Non-pigmented ciliary epithelial cell (primary cell): ENCODE data around the gene RPTOR.
"Not testable (repeated sequence)": the region's sequence is repeated elsewhere in the genome, so short reads cannot be mapped to it uniquely, and the experiment has no call there.

Source experiments
- DNase-seq: peaks from one replicate; pipeline ENCODE4 v3.0.0-alpha.2; 2010; ENCODE audit warnings: low read depth

Gene RPTOR

DNA sequence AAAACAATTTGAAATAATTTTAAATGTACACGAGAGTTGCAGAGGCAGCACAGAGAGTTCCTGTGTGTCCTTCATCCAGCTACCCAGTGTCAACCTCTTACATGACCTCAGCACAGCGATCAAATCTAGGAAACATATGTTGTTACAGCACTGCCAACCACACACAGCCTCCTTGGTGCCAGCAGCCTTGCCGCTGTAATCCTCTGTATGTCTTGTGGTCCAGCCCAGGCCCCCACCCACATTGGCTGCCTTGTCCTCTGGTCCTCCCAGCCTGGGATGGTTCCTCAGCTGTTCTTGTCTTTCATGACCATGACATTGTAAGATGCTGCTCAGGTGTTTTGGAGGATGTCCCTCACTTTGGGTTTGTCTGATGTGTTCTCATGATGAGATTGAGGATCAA lies 178.0 kb downstream of the RPTOR start:
- no peak for DNase-seq

DNA sequence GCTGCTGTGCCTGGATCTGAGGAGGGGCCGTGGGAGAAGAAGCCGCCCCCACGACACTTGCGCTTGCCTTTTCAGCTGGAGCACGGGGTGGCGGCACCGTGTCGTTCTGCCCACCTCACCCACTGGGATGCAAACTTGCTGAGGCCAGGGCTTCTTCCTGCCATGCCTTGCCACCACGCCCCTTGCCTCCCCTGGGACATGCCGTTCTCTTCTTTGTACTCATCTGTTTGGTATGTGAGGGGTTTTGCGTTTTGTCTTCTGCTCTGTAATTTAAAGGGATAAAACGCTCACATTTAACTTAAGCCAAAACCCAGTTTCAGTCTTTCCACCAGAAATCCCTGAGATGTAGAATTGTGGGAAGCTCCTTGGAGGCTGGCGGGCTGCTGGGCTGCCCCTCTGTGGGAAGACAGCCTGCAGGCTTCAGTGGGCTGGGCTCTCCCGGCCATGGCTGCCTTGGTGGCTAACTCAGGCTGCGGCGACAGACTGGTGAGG lies 180.2 kb downstream of the RPTOR start:
- DNase-seq: peak; percentile 32

DNA sequence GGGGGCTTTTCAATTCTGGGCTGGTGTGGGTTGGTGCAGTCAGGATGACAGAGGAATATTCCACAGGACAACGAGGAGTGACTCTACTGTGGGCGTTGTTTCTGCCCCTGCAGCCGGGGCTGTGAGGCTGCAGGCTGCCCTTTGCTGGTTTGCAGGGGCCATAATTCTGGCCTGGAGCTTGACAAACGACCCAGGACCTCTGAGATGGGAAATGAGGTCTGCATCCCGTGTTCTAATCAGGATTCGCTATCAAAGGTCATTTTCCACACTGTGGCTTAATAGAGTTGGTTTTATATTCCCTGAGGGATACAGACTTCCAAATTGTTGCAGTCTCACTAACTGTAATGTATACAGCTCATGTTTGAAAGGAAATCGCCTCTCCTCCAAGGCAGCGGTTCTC lies 180.9 kb downstream of the RPTOR start:
- no peak for DNase-seq

DNA sequence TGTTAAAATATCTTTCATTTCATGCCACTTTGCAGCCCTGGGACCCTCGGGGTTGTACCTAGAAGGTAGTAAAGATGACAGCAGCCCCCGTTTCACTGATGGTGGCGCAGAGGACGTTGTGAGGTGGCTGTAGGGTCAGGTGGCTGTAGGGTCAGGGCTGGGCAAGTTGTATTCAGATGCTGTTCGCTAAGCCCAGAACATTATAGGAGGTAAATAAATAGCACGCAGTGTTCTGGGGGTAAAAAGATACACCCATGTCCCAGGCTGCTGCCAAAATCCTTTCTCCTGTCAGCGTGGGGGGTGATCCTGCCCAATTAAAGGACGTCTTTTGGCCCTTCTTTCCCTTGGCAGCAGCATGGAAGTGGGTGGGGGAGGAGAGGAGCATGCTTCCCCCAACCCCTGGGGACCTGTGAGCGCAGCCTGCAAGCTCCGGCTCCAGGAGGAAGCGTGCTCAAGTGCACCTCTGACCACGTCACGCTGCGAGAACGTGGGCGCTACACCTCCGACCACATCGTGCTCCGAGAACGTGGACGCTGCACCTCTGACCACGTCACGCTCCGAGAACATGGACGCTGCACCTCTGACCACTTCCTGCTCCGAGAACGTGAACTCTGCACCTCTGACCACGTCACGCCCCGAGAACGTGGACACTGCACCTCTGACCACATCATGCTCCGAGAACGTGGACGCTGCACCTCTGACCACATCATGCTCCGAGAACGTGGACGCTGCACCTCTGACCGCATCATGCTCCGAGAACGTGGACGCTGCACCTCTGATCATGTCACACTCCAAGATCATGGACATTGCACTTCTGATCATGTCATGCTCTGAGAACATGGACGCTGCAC lies 182.1 kb downstream of the RPTOR start:
- DNase-seq: no peak

DNA sequence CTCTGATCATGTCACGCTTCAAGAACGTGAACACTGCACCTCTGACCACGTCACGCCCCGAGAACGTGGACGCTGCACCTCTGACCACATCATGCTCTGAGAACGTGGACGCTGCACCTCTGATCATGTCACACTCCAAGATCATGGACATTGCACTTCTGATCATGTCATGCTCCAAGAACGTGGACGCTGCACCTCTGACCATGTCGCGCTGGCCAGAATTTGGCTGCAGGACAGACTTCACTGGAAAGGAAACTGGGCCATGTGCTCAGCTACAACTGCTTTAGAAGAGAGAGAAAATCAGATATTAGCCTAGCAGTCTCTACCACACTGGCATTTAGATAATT lies 182.7 kb downstream of the RPTOR start:
- no peak for DNase-seq

DNA sequence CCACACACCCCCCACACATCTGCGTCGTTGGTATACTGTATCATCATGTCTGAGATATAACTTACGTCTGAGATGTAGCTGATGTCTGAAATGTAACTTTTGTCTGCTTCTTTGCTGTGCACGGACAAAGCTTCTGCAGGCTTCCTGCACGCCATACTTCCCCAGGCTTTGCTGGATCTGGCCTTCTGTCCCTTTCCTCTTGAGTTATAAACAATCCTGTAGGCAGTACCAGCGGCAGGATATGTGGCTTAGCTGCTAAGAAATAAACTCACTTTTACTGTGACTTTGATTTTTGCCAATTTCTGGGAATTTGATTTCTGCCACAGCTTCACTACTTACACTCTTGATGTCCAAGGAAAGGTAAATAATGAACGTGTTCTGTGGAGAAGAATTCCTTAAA lies 184.4 kb downstream of the RPTOR start:
- DNase-seq: no peak

DNA sequence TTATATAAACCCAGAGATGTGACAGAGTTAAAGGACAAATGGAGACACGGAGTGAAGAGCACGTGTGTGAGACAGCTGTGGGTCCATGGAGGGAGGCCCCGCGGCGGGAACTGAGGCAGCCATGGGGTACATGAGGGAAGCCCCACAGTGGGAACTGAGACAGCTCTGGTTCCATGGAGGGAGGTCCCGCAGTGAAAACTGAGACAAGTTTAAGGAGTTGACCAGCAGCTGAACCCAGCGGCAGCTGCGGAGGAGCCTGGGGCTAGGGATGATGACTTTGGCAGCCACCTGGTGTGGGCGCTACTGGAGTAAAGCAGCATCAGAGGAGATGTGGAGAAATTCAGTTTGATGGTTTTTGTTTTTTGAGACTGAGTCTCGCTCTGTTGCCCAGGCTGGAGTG lies 185.1 kb downstream of the RPTOR start:
- no peak for DNase-seq

DNA sequence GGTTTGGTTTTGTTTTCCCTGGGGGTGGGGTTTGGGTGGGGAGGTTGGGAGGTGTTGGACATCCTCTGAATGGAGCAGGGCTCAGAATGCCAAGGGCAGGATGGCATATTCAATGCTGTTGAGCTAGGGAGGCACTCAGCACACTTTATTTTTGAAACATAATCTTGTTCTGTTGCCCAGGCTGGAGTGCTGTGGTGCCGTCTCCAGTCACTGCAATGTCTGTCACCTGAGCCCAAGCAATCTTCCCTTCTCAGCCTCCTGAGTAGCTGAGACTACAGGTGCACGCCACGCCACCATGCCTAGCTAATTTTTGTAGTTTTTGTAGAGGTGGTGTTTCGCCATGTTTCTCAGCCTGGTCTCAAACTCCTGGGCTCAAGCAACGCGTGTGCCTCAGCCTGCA lies 186.1 kb downstream of the RPTOR start:
- DNase-seq: no peak

DNA sequence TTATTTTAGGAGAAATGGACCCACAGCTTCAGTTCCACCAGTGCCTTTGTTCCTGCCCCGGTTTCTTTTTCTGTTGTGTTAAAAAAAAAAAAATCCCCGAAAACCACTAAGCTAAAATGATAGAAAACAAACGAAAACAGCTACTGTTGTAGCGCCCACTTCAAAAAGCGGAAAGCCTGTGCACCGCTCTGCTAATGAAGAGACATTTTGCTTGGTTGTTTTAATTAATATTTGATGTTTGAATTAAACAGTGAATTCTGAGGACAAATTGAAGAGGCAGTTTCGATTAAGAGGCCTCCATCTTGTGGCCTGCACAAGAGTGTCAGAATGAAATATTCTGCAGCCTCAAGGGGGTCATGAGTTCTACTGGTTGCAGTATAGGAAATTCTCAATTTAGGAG lies 186.7 kb downstream of the RPTOR start:
- no peak for DNase-seq

DNA sequence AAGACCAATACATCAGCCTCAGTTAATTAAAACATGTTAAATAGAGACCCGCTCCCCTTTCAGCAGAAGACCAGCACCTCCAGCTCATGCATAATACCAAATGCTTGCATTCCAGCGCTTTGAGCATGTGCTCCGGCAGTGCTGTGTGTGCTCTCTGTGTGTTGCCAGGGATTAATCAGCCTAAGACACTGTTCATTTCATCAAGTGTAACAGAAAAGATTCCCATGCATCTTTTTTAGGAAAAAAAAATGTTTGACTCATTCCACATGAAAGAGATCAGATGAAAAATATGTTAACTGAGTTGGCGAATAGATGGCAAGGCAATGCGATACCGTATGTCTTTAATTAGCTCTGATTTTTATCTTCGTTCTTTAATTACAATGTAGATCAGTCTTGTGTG lies 187.6 kb downstream of the RPTOR start:
- peak; percentile 53 for DNase-seq

DNA sequence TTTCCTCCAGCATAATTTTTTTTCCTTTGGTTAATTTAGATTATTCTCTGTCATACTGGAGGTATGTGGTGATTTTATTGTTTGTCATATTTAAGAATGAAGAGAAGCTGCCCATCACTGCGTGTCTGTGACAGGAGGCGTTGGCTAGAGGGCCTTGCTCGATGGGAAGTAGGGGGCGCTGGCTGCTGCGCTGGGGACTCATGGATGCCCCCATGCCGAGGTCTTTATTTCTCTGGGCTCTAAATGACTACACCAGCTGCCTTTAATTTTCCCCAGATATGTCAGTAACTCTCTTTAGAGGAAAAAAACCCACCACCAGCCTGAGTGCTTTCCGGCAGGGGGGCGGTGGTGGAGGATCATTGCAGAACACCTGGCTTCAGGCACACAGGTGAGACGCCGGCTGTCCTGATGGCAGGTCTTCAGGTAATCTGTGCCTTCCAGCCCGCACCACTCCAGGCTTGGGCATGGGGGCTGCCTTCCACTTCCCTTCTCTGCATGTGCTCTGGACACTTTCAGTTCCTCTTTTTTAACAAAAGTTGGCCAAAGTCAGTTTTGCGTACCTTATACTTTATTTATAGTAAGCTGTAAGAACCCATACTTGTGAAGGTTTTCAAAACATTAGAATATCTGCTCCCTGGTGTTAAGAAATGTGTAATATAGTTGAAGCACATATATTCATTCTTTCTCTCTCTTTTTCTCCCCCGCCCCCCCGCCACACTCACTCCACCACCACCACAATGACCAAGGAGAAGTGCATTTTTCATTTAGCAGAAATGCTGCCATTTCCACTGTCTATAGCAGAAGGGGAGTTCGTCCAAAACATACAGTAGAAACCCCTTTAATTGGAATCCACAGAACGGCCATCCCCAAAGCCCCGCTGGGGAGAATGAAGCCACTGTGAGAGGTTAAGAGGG lies 192.7 kb downstream of the RPTOR start:
- DNase-seq: no peak

DNA sequence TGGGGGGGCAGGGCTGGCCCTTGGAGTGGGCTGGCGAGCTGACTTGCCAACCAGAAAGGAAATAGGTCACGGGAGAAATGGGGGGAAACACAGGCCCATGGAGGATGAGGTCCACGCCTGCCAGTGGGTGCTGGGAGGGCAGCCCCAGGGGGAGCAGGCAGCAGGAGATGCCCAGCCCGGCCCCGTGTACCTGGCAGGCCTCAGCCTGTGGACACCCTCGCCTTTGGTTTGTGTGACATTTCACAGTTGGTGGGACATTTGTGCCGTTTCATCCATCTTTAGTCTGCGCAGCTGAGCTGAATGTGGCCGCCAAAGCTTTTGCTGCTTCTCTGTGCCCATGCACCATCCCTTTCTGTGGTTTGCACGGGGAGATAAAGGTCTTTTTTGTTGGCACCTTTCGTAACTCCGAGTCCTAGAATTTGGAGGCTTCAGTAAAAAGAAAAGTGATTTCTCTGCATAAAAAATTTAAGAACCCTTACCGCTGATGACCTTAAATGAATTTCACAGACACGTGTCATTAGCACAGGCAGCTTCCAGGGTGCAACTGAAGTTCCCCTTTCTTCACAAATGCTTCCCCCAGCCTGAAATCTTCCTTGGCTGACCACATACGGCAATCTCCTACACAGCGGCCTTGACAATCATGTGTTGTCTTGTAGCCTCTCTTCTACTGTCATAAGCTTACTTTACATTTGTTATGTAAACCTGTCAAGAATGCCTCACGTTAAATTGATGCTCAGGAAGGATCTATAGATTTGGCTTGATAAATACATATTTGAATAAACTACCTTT lies 193.6 kb downstream of the RPTOR start:
- DNase-seq: no peak

DNA sequence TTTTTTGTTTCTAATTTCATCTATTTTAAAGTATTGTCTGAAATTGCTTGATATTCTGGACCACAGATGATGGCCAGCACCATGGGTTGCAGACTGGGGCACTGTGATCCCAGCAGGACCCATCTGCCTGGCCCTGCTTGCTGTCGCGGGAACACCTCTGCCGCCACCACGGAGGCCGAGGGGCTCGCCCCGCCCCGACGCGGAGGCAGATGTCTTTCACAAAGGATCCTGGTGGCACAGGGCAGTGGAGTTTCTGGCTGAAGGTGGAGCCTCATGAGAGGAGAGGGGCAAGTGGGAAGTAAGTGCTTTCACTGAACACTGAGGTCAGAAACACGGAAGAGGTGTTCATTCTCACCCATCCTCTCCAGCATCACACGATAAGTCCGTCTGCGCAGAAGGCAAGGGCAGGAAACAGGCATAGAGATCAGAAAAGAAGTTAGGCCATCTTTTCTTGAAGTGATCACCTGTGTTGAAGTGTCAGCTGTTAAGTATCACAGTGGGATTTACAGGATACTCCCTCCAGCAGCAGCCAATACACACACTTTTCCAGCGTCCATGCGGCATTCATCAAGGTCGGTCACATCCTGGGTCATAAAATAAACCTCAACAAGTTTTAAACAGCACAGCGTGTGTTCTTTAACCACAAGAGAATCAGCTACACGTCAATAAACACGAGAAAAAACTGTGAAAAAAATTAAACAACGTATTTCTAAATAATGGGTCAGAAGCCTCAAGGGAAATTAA lies 194.5 kb downstream of the RPTOR start:
- no peak for DNase-seq

DNA sequence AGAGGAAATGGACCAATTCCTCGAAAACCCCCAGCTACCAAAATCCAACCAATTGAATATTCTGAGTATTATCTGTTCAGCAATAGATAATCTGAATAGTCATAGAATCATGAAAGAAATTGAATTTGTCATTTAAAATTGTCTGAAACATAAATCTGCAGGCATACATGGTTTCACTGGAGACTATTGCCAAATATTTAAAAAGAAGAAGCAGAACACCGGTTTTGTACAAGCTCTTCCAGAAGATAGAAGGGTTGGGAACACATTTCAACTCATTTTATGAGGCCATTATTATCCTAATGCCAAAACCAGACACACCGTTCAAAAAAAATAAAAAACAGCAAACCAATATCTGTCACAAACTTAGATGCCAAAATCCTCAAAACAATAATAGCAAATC lies 195.5 kb downstream of the RPTOR start:
- no peak for DNase-seq

DNA sequence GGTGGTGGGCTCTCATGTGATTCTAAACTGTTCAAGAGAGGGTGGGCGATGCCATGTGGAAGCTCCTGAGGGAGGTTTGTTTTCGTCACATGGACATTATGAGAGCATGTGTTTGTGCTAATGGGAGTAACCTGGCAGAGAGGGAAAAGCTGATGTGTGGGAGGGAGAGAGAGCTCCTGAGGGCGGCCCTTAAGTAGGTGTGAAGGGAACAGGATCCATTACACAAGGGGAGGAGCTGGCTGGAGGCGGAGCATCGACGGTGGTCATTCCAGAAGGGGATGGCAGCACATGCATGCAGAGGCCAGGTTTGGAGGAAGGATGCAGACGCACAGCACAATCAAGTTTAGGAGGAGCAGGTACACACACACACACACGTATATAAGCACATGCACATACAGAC lies 197.5 kb downstream of the RPTOR start:
- DNase-seq: no peak

DNA sequence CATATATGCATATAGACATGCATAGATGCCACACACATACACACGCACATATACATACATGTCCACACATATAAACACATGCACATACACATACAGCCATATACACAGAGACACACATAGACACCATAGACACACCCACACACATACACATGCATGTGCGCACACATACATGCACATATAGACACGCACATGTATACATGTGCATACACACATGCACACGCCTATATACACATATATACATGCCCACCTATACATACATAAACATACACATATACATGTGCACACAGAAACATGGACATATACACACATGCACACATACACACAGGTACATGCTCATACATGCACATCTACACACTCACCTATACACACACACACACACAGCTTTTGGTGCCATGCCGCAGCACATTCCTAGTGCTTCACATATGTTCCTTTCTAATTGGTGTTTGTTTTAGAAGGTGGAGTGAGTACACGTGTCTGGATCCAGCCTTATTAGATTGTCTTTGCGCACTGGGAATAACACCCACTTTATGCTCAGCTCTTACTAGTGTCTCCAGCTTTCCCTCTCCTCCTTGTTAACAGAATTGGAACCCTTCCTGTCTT lies 198.0 kb downstream of the RPTOR start:
- DNase-seq: no peak

DNA sequence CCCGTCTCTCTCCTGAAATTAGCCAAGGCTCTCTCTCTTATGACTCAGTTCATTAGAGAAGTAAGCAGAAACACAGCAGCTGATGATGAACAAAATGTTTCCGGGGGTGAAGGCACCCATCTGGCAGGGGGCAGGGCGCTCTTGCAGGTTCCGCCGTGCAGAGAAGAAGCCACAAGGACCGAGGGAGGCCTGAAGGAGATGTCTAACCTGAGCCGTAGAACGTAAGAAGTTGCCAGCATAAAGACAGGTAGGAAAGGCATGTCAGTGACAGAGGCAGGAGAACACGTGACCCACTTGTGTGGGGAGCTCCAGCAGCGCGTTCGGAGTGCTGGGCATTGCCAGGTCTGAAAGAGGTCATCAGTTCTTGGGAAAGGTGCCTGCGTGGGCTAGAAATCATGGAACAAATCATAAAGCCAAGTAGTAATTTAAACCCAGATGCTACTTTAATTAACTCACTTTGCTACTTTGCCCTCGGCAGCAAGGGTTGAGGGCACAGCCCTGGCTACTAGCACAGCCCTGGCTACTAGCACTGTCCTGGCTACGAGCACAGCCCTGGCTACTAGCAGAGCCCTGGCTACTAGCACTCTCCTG lies 198.6 kb downstream of the RPTOR start:
- DNase-seq: no peak

DNA sequence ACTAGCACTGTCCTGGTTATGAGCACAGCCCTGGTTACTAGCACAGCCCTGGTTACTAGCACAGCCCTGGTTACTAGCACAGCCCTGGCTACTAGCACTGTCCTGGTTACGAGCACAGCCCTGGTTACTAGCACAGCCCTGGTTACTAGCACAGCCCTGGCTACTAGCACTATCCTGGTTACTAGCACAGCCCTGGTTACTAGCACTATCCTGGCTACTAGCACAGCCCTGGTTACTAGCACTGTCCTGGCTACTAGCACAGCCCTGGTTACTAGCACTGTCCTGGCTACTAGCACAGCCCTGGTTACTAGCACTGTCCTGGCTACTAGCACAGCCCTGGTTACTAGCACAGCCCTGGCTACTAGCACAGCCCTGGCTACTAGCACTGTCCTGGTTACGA lies 199.3 kb downstream of the RPTOR start:
- DNase-seq: not testable (repeated sequence)

DNA sequence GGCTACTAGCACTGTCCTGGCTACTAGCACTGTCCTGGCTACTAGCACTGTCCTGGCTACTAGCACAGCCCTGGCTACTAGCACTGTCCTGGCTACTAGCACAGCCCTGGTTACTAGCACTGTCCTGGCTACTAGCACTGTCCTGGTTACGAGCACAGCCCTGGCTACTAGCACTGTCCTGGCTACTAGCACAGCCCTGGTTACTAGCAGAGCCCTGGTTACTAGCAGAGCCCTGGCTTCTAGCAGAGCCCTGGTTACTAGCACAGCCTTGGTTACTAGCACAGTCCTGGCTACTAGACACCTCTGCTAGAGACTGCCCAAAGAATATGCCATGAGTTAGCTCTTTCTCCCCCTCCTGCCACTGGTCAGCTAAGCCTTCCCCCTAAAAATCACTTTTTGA lies 200.1 kb downstream of the RPTOR start:
- DNase-seq: not testable (repeated sequence)

DNA sequence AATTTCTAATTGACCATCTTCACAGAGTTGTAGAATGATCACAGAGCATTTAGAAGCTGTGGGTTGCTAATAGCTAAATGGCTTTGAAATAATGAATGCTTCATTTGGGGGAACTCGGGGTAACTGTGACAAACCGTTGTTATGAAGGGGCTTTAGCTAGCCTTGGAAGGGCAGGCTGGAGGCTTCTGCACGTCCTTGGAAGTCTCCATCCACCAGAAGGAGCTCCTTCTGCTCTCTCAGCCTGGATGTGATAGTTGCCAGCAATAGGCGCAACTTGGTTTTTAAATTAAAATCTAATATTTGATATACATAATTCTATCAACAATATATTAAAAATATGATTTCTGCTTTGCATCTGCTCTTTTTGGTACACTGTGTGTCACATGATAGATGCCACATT lies 200.5 kb downstream of the RPTOR start:
- DNase-seq: no peak
